NCI-H748 treated with DMSO at 0.1 percent for 48 hours (cell line): ENCODE measurements around the gene GABRD.

Source experiments
- DNase-seq: peaks from one replicate; lab custom pipeline; 2025; lab: John Stamatoyannopoulos, UW

Gene GABRD

GRCh38 chr1:1985375-1986050 is 33.6 kb upstream of the GABRD start:
- no peak for DNase-seq

- DNase-seq = no peak
These were observed 32.5 kb upstream of the GABRD start for GRCh38 chr1:1986451-1987141.

- no peak for DNase-seq
These were observed 32.0 kb upstream of the GABRD start for GRCh38 chr1:1987142-1987510.

GRCh38 chr1:1988061-1988945 is 30.8 kb upstream of the GABRD start:
- DNase-seq = no peak

- DNase-seq = no peak
These were observed 30.0 kb upstream of the GABRD start for GRCh38 chr1:1989102-1989542.

GRCh38 chr1:1989789-1990188 is 29.4 kb upstream of the GABRD start:
- no peak for DNase-seq

GRCh38 chr1:1990222-1990621 is 28.9 kb upstream of the GABRD start:
- DNase-seq = no peak

- no peak for DNase-seq
These were observed 24.6 kb upstream of the GABRD start for GRCh38 chr1:1994536-1994935.

GRCh38 chr1:1996207-1996651 is 22.9 kb upstream of the GABRD start:
- no peak for DNase-seq

- DNase-seq = no peak
These were observed 21.6 kb upstream of the GABRD start for GRCh38 chr1:1997576-1997975.

GRCh38 chr1:2000432-2000831 is 18.7 kb upstream of the GABRD start:
- no peak for DNase-seq

GRCh38 chr1:2000850-2001249 is 18.3 kb upstream of the GABRD start:
- no peak for DNase-seq

GRCh38 chr1:2001773-2002411 is 17.3 kb upstream of the GABRD start:
- DNase-seq = no peak

- no peak for DNase-seq
These were observed 15.5 kb upstream of the GABRD start, which contains the start of gene CFAP74 for GRCh38 chr1:2003541-2004131. TSS of gene CFAP74 (minus strand) at chr1:2003786. CDS start at chr1:1990956, 12,830 bp downstream.

GRCh38 chr1:2004856-2005255 is 14.3 kb upstream of the GABRD start:
- no peak for DNase-seq

- no peak for DNase-seq
These were observed 9.8 kb upstream of the GABRD start for GRCh38 chr1:2009101-2010053.

- DNase-seq = no peak
These were observed 5.0 kb upstream of the GABRD start for GRCh38 chr1:2014181-2014580.

- DNase-seq = no peak
These were observed 4.1 kb upstream of the GABRD start for GRCh38 chr1:2014741-2015735.

GRCh38 chr1:2016123-2016522 is 3.0 kb upstream of the GABRD start:
- no peak for DNase-seq
